PC-9 (cell line): ENCODE data around the gene FREM3. TPM values are rescaled to one million over a fixed set of nuclear protein-coding genes. Genes with fewer than 3 reads are reported as not detected.

Experiments used
- BruUV-seq: library from RNA; stranded (reverse); fragments of 400-500 nt; replicated peaks from 2 replicates; lab custom pipeline; 2021; lab: Mats Ljungman, UMichigan
- CTCF ChIA-PET: fragments of 300-600 bp; sonication (Branson Sonifier 250); formaldehyde crosslinking; loops from one replicate; lab custom pipeline; 2022; ENCODE audit warnings: antibody characterized with exemption; lab: Charles Lee
- POLR2A ChIA-PET: fragments of 300-600 bp; sonication (Branson Sonifier 250); formaldehyde crosslinking; loops from one replicate; lab custom pipeline; 2022; ENCODE audit warnings: antibody characterized with exemption; ENCODE audit not compliant: unreplicated experiment; lab: Charles Lee
- DNase-seq, 2 experiments: peaks; one replicate each; pipeline versions ENCODE4 v3.0.0 to v3.0.0-alpha.2; 2015 to 2022; ENCODE audit warnings: mixed read lengths in 1 of 2
- H2AFZ ChIP-seq: fragments of 200-600 bp; sonication (generic); 2 replicates; pipeline ENCODE4 v1.8.1; 2017; ENCODE audit warnings: antibody characterized with exemption
- H3F3A ChIP-seq: fragments of 200-600 bp; sonication (generic); 2 replicates; pipeline ENCODE4 v1.8.1; 2017; ENCODE audit warnings: antibody characterized with exemption, mild to moderate bottlenecking, low read depth; ENCODE audit not compliant: insufficient read depth
- H3K27ac ChIP-seq: fragments of 200-600 bp; sonication (generic); 2 replicates; pipeline ENCODE4 v1.6.1; 2016; ENCODE audit warnings: mixed run types
- H3K27me3 ChIP-seq: fragments of 200-600 bp; sonication (generic); 2 replicates; pipeline ENCODE4 v1.6.1; 2016; ENCODE audit warnings: low read depth, mixed run types; ENCODE audit not compliant: insufficient read depth
- H3K36me3 ChIP-seq: fragments of 200-600 bp; sonication (generic); 2 replicates; pipeline ENCODE4 v1.6.1; 2016; ENCODE audit warnings: low read depth, mixed run types
- H3K4me1 ChIP-seq: fragments of 200-600 bp; sonication (generic); replicated peaks from 2 replicates; pipeline ENCODE4 v1.6.1; 2016; ENCODE audit warnings: mixed run types; ENCODE audit not compliant: insufficient read depth
- H3K4me2 ChIP-seq: fragments of 200-600 bp; sonication (generic); 2 replicates; pipeline ENCODE4 v1.6.1; 2017; ENCODE audit warnings: mixed run types
- H3K4me3 ChIP-seq: fragments of 200-600 bp; sonication (generic); 2 replicates; pipeline ENCODE4 v1.6.1; 2016; ENCODE audit warnings: mixed run types
- H3K79me2 ChIP-seq: fragments of 200-600 bp; sonication (generic); 2 replicates; pipeline ENCODE4 v1.6.1; 2017; ENCODE audit warnings: low read depth, mixed run types
- H3K9me2 ChIP-seq: fragments of 200-600 bp; sonication (generic); 2 replicates; pipeline ENCODE4 v1.8.1; 2017; ENCODE audit warnings: mild to moderate bottlenecking; ENCODE audit not compliant: insufficient read depth
- H3K9me3 ChIP-seq: fragments of 200-600 bp; sonication (generic); 2 replicates; pipeline ENCODE4 v1.8.1; 2016; ENCODE audit warnings: low read depth; ENCODE audit not compliant: insufficient read depth
- H4K20me1 ChIP-seq: fragments of 200-600 bp; sonication (generic); 2 replicates; pipeline ENCODE4 v1.8.1; 2017; ENCODE audit not compliant: insufficient read depth
- CTCF ChIP-seq: fragments of 200-600 bp; sonication (generic); conservative IDR thresholded peaks from 2 replicates; pipeline ENCODE4 v1.6.1; 2017; ENCODE audit warnings: mixed run types, antibody characterized with exemption, mild to moderate bottlenecking, moderate library complexity
- EZH2 ChIP-seq: fragments of 200-600 bp; sonication (generic); IDR thresholded peaks from 2 replicates; pipeline ENCODE4 v1.8.0; 2017; ENCODE audit warnings: antibody characterized with exemption, low read depth
- intact Hi-C: fragments of 100-400 bp; cut with micrococcal nuclease; formaldehyde crosslinking; loops from one replicate; pipeline ENCODE4 v1.10.0; 2022; ENCODE audit not compliant: unreplicated experiment
- total RNA-seq: library from RNA; stranded (reverse); gene quantifications from 2 replicates; pipeline ENCODE4 v1.2.3, GENCODE V29; 2021

Gene FREM3
- total RNA-seq, 1 experiment from 2014 or later: not detected

DNA sequence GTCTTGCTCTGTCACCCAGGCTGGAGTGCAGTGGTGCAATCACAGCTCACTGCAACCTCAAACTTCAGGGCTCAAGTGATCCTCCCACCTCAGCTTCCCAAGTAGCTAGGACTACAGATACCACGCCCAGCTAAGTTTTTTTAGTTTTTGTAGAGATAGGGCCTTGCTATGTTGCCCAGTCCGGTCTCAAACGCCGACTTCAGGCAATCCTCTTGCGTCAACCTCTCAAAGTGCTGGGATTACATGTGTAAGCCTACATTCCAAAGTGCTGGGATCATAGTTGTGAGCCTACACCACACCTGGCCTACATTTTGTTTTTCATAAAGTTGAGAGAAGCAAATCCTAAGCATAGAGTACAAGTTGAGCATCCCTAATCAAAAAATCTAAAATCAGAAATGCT is 144.8 kb downstream of the FREM3 start:
- H3F3A ChIP-seq: no peaks in the 10 kb centered on the region
- H3K9me3 ChIP-seq: no peaks in the 10 kb centered on the region
- POLR2A ChIA-PET: no interaction called here
- H3K36me3 ChIP-seq: no peaks in the 10 kb centered on the region
- no peak overlapping the region for H2AFZ ChIP-seq
- DNase-seq: no peak
- CTCF ChIA-PET: no interaction called here
- no TSS peak for BruUV-seq
- no peaks in the 10 kb centered on the region for H3K9me2 ChIP-seq
- TF ChIP-seq EZH2 (no peak), CTCF (no peak)
- H3K27me3 ChIP-seq: no peaks in the 10 kb centered on the region
- no peak overlapping the region for H3K27ac ChIP-seq
- intact Hi-C loops: loop anchor here (10.0 kb wide), 1 partner anchor 351 kb away; no protein-coding TSS in a partner anchor
- no peaks in the 10 kb centered on the region for H4K20me1 ChIP-seq
- H3K4me3 ChIP-seq: no peak overlapping the region
- H3K4me1 ChIP-seq: no peaks in the 10 kb centered on the region
- no peaks in the 10 kb centered on the region for H3K79me2 ChIP-seq
- no peak overlapping the region for H3K4me2 ChIP-seq

- no peaks in the 10 kb centered on the region for H4K20me1 ChIP-seq
- no TSS peak for BruUV-seq
- H3K9me2 ChIP-seq: no peaks in the 10 kb centered on the region
- H3K27me3 ChIP-seq: no peaks in the 10 kb centered on the region
- no peaks in the 10 kb centered on the region for H3F3A ChIP-seq
- ChIA-PET CTCF (no interaction called here), POLR2A (no interaction called here)
- H3K4me1 ChIP-seq: no peaks in the 10 kb centered on the region
- no peak overlapping the region for H3K27ac ChIP-seq
- no peak overlapping the region for H3K4me3 ChIP-seq
- H2AFZ ChIP-seq: no peak overlapping the region
- H3K79me2 ChIP-seq: no peaks in the 10 kb centered on the region
- H3K4me2 ChIP-seq: no peak overlapping the region
- no peak for TF ChIP-seq CTCF
- TF ChIP-seq EZH2: no peak
- no peaks in the 10 kb centered on the region for H3K9me3 ChIP-seq
- intact Hi-C loops: loop anchor here (10.0 kb wide), 1 partner anchor 350 kb away; no protein-coding TSS in a partner anchor
- no peak for DNase-seq
- H3K36me3 ChIP-seq: no peaks in the 10 kb centered on the region
Observed at GRCh38 chr4:143554728-143555597, 145.5 kb downstream of the FREM3 start.

DNA sequence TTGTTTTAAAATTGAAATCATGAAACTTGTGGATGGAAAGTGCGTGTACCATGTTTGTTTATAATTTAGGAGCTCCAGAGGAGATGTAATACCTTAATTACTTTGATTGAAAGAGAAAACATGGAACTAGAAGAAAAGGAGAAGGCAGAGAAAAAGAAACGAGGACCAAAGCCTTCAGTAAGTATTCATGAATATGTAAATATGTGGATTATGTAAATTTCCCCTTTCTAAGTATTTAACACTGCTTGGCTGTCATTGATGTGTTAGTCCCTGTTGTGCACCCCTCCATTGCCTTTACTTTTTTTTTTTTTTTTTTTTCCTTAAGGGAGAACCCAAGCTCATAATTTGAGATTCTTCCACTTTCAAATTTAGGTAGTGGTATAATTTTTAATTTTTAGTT is 150.5 kb downstream of the FREM3 start:
- no peaks in the 10 kb centered on the region for H3F3A ChIP-seq
- no peaks in the 10 kb centered on the region for H3K9me2 ChIP-seq
- POLR2A ChIA-PET: no interaction called here
- no peaks in the 10 kb centered on the region for H3K27me3 ChIP-seq
- H3K79me2 ChIP-seq: no peaks in the 10 kb centered on the region
- no peak overlapping the region for H2AFZ ChIP-seq
- no peak overlapping the region for H3K4me3 ChIP-seq
- intact Hi-C loops: loop anchor here (10.0 kb wide), 2 partner anchors 345 to 1565 kb away; no protein-coding TSS in a partner anchor
- H3K27ac ChIP-seq: no peak overlapping the region
- no peaks in the 10 kb centered on the region for H3K9me3 ChIP-seq
- no peaks in the 10 kb centered on the region for H3K4me1 ChIP-seq
- TF ChIP-seq CTCF (no peak), EZH2 (no peak)
- no peaks in the 10 kb centered on the region for H4K20me1 ChIP-seq
- no peak for DNase-seq
- peaks cover 22% of the 10 kb centered on the region; the same call in 1 of the 2 replicates for H3K36me3 ChIP-seq
- CTCF ChIA-PET: no interaction called here
- no TSS peak for BruUV-seq
- no peak overlapping the region for H3K4me2 ChIP-seq
